ENCODE measurements around the gene ACOXL.
"Not testable (repeated sequence)": the region's sequence is repeated elsewhere in the genome, so short reads cannot be mapped to it uniquely, and the experiment has no call there.

ACOXL gene

DNA sequence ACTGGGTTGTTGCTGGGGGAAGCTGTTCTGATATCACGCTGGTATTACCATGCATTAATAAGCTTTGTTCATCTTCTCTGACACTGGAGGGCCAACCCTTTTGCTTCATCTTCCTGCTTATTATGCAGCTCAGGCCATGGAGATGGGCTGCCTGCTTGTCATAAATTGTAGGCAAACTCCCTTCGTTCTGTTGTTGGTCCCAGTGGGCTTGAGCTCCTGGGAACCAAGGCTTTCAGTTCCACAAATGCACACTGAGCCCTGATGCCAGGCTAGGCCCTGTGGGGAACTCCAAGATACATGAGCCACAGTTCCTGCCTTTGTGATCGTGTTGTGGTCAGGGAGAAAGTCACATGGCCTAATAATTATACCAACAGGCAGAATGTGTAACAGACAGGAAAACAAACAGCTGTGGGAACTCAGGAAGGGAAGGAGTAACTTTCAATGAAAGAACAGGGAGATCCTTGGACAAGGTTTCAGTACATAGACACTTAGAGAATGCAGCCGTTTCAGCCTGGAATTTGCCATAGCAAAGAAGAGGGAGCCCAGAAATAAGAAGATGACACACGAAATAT lies 339.3 kb downstream of the ACOXL start:
- DNase-seq: no peak

DNA sequence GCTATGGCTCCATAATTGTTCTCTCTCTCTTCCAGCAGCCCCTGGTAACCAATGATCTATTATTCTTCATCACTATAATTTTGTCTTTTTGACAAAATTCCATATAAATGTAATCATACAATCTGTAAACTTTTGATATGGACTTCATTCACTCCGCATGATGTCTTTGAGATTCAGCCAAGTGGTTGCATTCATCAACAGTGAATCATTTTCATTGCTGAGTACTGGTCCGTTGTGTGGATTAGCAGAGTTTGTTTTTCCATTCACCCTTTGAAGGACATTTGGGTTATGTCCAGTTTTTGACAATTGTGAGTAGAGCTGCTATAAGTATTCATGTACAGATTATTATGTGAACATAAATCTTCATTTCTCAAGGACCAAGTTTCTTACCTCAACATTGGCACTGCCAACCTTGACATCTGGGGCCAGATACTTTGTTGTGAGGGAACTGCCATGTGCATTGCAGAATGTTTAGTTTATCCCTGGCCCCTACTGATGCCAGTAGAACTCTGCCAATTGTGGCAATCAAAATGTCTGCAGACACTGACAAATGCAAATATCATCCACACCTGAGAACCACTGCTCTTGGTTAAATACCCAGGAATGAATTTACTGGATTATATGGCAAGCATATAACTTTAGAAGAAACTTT lies 340.0 kb downstream of the ACOXL start:
- no peak for DNase-seq

DNA sequence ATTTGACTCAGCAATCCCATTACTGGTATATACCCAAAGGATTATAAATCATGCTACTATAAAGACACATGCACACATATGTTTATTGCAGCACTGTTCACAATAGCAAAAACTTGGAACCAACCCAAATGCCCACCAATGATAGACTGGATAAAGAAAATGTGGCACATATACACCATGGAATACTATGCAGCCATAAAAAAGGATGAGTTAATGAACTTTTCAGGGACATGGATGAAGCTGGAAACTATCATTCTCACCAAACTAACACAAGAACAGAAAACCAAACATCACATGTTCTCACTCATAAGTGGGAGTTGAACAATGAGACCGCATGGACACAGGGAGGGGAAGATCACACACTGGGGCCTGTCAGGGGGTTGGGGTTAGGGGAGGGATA lies 350.3 kb downstream of the ACOXL start:
- not testable (repeated sequence) for DNase-seq

DNA sequence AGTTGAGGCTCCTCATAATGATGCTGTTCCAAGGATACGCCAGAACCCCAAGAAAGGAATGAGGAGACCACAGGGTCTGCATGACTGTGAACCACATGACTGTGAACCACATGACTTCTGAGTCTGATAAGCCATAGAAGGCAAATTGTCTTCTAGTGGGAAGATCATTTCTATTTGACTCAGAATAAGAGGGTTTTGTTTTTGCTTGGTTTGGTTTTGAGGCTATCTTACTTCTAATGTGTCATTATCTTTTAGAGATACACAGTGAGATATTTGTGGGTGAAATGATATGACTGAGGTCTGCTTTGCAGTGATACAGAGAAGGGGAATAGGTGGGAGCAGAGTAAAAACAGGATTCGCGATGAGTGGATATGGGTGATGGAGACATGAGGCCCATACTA lies 359.4 kb downstream of the ACOXL start:
- no peak for DNase-seq

DNA sequence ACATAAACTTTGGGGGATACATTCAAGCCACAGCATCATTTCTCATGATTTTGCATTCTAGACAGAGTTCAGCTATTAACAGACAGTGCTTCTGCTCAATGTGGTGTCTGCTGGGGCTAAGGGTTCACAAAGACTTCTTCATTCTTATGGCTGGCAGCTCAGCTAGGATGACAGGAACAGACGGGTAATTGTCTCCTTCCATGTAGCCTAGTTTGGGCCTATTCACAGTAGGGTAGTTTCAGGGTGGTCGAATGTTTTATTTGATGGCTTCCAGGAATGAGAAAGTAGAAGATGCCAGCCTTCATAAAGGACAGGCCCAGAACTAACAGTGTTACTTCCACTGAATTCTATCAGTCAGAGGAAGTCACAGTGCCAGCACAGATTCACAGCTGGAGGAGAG lies 362.3 kb downstream of the ACOXL start:
- DNase-seq: no peak

DNA sequence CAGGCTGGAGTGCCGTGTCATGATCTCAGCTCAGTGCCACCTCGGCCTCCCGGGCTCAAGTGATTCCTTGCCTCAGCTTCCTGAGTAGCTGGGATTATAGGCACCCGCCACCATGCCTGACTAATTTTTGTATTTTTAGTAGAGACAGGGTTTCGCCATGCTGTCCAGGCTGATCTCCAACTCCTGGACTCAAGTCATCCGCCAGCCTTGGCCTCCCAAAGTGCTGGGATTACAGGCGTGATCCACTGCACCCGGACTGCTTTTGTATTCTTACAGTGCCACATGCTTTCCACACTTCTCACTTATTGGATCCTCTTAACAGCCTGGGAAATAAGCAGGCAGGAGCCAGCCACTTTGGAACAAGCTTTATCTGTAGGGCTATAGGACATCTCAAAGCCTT lies 363.1 kb downstream of the ACOXL start:
- DNase-seq: no peak

DNA sequence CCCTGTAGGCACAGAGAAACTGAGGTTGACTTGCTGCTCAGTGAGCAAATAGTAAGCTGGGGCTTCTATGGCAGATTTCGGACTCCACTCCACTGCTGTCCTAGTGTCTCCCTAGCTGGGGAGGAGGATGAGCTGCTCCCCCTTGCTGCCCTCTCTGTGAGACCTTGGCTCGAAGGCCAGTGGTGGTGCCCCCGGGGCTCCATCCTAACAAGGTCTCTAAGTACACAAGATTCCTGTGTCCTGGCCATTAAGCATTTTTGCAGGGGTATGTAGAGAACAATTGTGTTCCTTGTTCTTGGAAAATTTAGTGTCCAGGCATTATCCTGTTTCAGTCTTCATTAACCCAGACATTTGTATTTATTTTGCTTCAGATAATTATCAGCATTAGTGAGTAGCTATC lies 367.0 kb downstream of the ACOXL start:
- DNase-seq: no peak

DNA sequence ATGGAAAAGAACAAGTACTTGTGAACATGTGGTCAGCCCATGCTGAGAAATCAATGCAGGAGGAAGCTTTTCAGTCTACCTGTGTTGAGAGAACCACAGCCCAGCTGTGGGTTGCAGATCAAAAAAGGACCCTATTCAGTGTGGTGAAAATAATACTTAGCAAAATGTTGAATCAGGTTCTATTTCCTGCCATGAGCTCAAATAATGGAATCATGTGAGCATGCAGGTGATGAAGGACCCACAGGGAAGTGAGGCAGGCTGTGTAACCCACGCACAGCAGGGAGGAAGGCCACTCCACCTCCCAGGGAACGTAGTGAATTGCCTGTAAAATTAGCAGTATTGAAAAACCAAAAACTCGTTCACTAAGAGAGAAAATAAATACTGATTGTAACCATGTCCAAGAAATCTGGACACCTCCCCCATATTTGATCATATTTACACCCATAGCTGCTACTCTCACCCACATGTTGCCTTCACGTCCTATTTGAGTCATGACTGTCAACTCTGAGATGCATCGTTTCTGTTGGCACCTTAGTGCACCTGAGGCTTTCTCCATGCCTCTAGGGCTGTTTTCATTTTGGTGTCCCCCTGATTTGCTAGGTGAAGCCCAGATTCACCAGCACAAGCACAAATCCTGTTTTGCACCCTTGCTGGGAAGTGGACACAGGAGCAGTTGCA lies 367.9 kb downstream of the ACOXL start:
- no peak for DNase-seq

DNA sequence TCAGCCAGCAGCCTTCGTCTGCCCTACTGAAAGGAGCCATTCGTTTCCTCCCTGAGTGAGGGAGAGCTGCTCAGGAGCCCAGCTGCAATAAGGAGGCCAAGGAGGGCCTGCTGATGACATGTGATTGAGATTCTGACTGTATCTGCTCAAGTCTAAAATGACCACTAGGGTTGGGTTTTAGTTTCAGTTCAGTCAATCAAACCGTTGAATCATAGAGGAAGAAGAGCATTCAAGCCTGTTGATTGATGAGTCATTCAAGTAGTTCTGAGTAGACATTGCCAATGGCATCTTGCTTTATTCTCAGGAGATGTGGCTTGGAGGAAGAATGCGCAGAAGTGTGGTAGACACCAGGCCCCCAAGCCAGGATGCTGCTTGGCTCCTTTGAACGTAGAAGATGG lies 368.4 kb downstream of the ACOXL start:
- DNase-seq: no peak

DNA sequence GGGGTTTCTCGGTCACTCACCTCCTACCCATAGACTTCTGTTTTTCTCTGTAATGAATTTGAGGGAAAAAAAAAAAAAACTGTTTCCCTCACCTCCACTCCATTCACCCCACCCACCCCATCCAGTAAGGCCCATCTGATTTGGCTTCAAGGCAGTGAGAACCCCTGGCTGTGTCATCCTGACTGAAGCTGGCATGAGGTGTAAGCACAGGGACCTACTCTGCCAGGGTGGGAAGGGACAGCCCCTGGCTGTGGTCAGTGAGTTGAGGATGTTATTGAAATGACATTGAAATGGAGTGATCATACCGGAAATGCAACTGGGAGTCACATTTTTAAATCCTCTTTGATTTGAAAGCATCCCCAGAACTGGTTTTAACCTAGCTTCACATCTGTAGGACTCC lies 369.2 kb downstream of the ACOXL start:
- DNase-seq: no peak

DNA sequence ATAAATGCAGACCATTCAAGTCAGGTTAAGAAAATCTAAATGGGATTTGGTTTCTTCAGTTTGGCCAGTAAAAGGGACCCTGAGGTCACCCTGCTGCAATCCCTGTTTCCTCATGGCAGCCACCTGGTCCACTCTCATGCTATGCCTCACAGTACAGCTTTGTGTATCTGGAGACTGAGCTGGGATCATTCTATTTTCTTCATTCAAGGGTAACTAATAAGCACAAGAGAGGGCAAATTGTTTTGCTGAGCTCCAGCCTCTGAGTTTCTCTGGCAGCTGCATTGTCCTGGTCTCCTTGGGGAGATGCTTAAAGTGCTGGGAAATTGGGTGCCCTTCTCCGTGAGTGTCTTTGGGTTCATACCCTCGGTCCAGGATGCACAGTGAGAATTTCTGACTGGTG lies 369.8 kb downstream of the ACOXL start:
- DNase-seq: no peak

DNA sequence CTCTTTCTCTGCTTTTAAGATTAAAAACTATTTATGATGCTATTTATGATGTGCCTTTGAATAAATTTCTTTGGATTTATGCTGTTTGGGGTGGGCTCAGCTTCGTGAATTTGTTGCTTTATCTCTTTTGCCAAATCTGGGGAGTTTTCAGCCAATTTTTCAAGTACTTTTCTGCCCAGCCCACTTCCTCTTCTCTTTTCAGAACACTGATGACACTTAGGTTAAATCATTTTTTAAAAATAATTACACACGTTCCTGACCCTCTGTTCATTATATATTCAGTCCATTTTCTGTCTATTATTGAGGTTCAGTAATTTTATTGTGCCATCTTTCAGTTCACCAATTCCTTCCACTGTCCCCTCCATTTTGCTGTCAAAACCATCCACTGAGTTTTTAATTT lies 373.6 kb downstream of the ACOXL start:
- no peak for DNase-seq

DNA sequence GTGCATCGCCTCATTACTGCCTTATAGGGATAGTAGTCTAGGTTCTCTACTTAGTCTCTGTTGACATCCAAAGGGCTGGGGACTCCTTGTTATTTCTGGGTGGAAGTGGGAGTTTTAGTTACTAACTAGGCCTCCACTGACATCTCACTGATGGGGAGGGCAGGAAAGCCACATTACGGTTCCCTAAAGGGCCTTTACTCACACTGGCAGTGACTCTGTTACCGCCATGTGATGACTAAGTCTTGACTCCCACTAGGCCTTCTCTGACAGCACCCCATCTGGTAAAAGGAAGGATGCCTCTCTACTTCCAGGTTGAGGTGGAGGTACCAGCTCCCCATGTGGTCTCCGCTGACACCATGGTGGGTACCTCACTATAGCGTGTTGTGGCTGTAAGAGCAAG lies 374.3 kb downstream of the ACOXL start:
- DNase-seq: no peak

DNA sequence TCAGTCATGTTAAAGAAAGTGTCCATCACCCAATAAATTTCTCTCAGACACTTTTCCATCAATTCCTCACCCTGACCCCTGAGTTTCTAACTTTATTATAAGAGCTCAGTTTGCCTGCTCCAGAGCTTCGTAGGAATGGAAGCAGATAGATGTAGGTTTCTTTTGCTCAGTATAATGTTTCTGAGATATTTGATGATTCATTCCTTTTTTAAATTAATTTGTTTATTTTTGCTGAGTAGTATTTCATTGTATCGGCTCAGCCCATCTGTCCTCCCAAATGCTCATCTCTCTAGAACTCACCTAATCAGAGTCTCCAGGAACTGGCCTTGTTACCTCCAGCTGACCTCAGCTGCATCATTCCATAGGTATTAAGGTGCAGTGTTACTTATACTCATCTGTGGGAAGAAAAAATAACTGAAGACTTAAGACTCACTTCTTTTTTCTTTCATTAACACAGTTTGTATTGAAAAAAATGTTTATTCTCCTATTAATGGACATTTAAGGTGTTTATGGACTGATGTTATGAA lies 376.4 kb downstream of the ACOXL start:
- DNase-seq: no peak

DNA sequence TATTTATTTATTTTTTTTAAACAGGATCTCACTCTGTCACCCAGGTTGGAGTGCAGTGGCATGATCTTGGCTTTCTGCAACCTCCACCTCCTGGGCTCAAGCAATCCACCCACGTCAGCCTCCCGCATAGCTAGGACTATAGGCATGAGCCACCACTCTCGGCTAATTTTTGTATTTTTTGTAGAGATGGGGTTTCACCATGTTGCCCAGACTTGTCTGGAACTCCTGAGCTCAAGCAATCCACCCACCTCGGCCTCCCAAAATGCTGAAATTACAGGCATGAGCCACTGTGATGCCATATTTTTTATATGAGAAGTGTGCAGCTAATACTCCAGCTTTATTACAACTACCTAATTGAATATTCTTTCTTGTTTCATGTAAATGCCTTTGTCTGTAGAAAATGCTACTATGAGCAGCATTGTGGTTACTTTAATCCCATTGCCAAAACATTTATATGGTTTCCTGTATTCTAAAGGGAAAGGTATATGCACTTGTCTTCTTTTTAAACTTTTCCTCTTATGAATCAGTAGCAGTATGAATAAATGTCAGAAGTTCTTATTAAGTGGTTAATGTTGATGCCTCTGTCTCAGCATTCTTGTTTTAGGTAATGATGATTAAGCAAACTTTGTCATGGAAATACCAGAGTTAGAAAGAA lies 378.9 kb downstream of the ACOXL start:
- no peak for DNase-seq

DNA sequence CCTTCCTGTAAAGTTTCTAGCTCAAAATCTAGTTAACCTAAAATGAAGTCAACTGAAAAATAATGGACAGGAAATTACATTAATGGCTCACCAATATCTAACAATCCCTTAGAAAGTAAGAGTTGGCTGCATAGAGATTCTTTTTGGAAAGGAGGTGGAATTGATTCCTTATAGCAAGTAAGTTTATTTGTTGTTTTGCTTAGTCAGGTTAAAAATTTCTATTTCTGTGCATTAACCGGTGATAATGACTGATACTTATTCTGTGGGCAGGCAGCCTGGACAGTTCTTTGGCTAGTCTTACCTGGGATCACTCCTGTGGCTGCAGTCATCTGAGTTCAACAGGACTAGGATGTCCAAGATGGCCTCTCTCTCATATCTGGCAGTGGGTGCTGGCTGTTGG lies 381.5 kb downstream of the ACOXL start:
- DNase-seq: no peak

DNA sequence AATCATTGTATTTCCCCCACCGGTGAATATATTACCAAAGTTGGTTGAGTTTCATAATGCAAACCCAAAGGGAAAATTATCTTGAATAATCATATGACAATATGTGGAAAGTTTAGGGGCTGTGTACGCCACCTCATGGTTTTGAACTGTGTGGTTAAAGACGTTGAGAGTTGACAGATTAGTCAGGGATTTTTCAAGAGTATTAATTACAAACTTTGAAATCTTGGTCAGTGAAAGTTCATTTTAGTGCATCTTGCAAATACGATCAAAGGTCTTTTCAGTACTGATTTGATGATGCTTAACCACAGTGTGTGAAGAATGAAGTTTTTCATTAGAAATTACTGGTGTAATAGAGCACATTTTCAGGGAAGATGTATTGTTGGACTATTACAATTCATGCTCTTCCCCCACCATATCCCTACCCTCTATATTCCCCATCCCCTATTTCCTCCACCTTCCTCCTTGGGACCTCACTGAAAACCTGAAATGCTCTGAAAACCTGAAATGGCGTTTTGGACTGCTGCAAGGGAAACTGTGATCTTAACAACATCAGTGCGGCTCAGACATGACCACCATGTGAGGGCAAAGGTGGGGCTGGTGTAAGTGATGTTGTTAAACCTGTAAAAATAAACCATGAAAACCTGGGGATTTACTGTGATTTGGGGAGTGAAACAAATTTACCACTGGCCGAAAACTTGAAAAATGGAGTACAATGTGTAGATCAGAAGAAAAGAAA lies 383.8 kb downstream of the ACOXL start:
- no peak for DNase-seq

DNA sequence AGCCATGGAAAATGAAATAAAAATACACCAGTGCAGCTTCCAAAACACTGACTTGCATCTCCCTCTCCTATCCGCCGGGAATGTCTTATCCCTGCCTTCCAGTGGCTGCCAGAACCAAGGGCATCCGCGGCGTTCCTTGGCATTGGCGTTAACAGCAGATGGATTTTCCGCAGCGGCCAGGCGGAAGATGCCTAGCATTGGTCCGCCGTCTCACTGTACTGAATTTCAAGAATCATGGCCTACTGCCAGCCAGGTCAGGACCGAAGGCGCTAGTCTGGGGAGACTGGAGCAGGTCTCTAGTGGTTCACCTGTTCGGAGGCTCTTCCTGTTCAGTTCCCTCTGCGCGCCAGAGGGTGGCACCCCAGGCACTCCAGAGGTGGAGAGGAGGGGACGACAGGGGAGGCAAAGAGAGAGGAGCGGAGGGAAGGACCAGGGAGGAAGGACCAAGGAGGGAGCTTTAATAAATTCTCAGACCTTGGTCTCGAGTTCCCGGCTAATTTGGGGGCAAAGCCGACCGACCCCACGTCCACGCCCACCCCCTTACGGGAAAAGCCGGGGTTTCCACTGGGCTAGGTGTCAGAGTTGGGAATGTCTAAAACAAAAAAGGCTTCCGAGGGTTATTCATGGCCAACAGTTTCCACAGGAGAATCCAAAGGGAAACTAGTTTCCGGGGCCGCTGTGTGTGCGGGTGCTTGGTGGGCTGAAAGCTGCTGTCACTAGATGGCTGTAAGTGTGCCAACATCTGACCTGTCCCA lies 384.6 kb downstream of the ACOXL start:
- peak; percentile 61 for DNase-seq

DNA sequence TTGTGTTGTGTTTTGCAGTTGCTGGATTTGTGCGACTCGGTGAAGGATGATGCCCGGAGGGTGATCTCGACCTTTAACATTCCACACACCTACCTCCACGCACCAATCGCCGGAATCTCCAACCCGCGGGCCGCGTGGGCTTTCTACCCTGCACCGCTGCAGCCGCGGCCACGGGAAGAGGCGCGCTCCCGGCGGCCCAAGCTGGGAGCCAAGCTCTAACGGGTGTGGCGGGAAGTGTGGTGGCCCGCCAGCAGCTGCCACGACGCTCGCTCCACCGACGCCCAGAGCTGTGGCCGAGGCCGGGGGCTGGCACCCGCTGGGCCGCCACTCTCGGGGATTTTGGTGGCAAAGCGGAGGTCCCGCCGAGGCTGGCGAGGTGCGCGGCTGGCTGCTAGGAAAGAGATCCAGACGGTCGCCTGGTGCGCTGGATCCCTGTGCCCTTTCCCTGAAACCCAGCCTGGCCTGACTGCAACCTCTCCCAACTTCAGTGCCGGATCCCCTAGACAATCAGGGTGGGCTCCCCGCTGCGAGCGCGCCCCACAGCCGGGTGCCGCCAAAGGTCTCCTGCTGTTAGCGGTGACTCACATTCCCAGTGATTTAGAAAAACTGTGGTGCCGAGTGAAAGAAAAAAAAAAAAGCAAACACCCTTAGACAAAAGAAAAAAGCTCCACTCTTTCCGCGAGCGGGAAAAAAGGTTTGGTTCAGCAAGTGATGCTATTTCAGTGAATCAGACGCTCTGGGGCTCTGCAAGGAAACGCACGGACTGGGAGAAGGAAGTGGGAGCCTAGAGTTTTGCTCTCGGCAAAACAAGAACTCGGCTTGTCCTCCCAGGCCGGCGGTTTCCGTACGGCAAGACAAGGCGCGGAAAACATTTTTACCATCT lies 385.5 kb downstream of the ACOXL start:
- peak; percentile 6 for DNase-seq

DNA sequence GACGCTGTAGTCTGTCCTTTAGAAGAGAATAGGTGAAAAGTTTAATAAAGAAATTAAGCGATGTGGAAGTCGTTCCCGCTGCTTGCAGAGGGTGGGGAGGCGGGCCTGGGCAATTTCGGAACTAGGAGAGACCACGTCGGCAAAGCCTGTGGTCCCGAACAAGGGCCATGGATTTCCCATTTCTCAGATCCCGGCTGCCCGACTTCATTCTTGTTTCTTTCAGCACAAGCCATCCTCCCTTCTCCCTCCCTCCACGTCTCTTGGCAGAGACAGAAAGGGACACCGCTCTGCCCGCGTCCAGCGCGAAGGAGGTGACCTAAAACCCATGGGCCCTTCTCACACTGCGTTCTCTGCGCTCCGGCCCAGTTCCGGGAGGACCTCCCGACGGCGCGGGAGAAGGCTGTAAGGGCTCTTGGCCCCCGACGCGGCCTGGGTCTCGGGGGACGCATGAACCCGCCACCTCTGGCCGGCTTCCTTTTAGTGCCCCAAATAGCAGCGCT lies 386.2 kb downstream of the ACOXL start:
- DNase-seq: no peak
